Right lobe of liver (tissue), 4 donors: ENCODE results near the gene TUFM.

ENCODE experiments used
- CTCF ChIP-seq, 4 donors: fragments of 200-600 bp in 3 of 4; fragments of 450-650 bp in 1 of 4; IDR thresholded peaks; one replicate each; pipeline versions ENCODE4 v1.5.1 to v1.8.0; 2016 to 2022; ENCODE audit warnings: antibody characterized with exemption in 4 of 4, mild to moderate bottlenecking in 2 of 4
- POLR2A ChIP-seq: fragments of 450-650 bp; IDR thresholded peaks from one replicate; pipeline ENCODE4 v1.6.1; 2017; ENCODE audit warnings: antibody characterized with exemption, mild to moderate bottlenecking
- donor health status: DM: no; HTN: no; CAD: no.
- donor health status: DM: no; HTN: no; CAD: no.
- donor health status: DM: no; HTN: yes; CAD: no.

- TF ChIP-seq CTCF (IDR thresholded peaks at IDR 0.05) = no peak
- TF ChIP-seq POLR2A = no peak
Measured at GRCh38 chr16:28834873-28835863, 11.0 kb downstream of the TUFM start.
